Putamen (tissue), 1 donor: ENCODE data around the gene ARL16.

Source experiments
- DNase-seq: peaks from one replicate; pipeline ENCODE4 v3.0.0-alpha.2; 2016; ENCODE audit warnings: low spot score

Gene ARL16

GRCh38 chr17:81666342-81667191 is 17.0 kb downstream of the ARL16 start, which contains the start of the genes CCDC137 and OXLD1:
CCDC137 (plus strand) TSS chr17:81666737; CDS start chr17:81666767, 30 bp downstream.
OXLD1 (minus strand) TSS chr17:81666605; CDS start chr17:81666577, 28 bp downstream.
- DNase-seq = peak; percentile 95

- DNase-seq = no peak
Observed at GRCh38 chr17:81666092-81666341, 17.6 kb downstream of the ARL16 start.

- DNase-seq = no peak
Observed at GRCh38 chr17:81665205-81666091, 18.1 kb downstream of the ARL16 start.

- no peak for DNase-seq
Observed at GRCh38 chr17:81664051-81664470, 19.5 kb downstream of the ARL16 start.

- no peak for DNase-seq
Observed at GRCh38 chr17:81662002-81662401, 21.6 kb downstream of the ARL16 start.

- no peak for DNase-seq
Observed at GRCh38 chr17:81660441-81660840, 23.2 kb downstream of the ARL16 start.

- no peak for DNase-seq
Observed at GRCh38 chr17:81659038-81659437, 24.6 kb downstream of the ARL16 start.

- DNase-seq = no peak
Observed at GRCh38 chr17:81656835-81657234, 26.8 kb downstream of the ARL16 start.

GRCh38 chr17:81656118-81656743 is 27.4 kb downstream of the ARL16 start, which contains the start of gene PDE6G:
PDE6G (minus strand) TSS chr17:81656542; CDS start chr17:81653305, 3,237 bp downstream.
- DNase-seq = no peak

- no peak for DNase-seq
Observed at GRCh38 chr17:81655378-81656117, 28.0 kb downstream of the ARL16 start.

GRCh38 chr17:81652906-81653771 is 30.5 kb downstream of the ARL16 start:
- DNase-seq = no peak

GRCh38 chr17:81651692-81652091 is 31.9 kb downstream of the ARL16 start:
- DNase-seq = no peak

GRCh38 chr17:81650951-81651350 is 32.6 kb downstream of the ARL16 start:
- DNase-seq = no peak

GRCh38 chr17:81648707-81649085 is 34.9 kb downstream of the ARL16 start:
- no peak for DNase-seq

GRCh38 chr17:81648013-81648706 is 35.4 kb downstream of the ARL16 start:
- no peak for DNase-seq

- DNase-seq = no peak
Observed at GRCh38 chr17:81647640-81648012, 36.0 kb downstream of the ARL16 start.

GRCh38 chr17:81646869-81647600 is 36.6 kb downstream of the ARL16 start:
- no peak for DNase-seq

- no peak for DNase-seq
Observed at GRCh38 chr17:81644976-81645952, 38.3 kb downstream of the ARL16 start.
